GM19193 (cell line): ENCODE measurements around the gene ETNK1.

ENCODE experiments used
- POLR2A ChIP-seq: IDR thresholded peaks from 4 replicates; pipeline ENCODE4 v1.6.1; 2011; ENCODE audit not compliant: insufficient read depth, insufficient read length; ENCODE audit errors: extremely low read depth

Gene ETNK1

DNA sequence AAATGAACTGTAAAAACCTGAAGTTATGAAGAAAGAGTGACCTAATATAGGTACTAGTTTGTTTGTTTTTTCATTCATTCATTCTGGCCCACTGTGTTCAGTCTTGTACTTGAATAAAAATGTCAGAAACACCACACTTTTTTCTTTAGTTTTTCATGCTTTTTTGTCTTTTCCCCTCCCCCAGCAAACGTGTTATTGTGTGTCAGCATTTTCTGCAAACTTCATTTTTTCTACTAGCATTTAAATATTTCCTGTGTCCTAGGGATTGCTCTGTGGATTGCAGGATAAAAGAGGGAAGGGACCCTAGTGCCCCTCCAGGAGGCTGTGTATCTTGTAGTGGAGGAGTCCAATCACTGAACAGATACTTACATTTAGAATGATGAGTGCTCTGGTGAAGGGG lies 42.2 kb downstream of the ETNK1 start:
- no peak for TF ChIP-seq POLR2A

DNA sequence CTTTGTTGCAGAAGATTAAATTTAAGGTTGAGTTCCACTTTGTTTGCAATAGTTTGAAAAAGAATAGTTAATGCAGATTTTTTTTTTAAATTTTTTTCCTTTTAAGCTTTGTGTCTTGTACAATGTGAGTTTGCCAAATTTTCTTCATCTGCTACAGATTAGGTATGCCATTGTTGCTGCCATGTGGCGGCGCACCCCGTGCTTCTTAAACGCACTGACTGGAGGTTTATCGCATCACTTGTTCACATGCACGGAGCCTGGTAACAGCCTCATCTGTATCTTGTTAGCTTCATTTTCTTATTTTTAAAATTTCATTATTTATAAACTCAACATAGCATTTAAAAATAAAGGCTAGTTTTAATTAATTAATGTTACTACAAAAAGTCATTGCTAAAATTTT lies 43.5 kb downstream of the ETNK1 start:
- TF ChIP-seq POLR2A = no peak

GRCh38 chr12:22670762-22671161 lies 45.8 kb downstream of the ETNK1 start:
- no peak for TF ChIP-seq POLR2A

- no peak for TF ChIP-seq POLR2A
These were observed 48.0 kb downstream of the ETNK1 start for GRCh38 chr12:22672951-22673350.

- no peak for TF ChIP-seq POLR2A
These were observed 53.0 kb downstream of the ETNK1 start for GRCh38 chr12:22677781-22678574.

GRCh38 chr12:22682663-22683062 lies 57.7 kb downstream of the ETNK1 start:
- TF ChIP-seq POLR2A = no peak

DNA sequence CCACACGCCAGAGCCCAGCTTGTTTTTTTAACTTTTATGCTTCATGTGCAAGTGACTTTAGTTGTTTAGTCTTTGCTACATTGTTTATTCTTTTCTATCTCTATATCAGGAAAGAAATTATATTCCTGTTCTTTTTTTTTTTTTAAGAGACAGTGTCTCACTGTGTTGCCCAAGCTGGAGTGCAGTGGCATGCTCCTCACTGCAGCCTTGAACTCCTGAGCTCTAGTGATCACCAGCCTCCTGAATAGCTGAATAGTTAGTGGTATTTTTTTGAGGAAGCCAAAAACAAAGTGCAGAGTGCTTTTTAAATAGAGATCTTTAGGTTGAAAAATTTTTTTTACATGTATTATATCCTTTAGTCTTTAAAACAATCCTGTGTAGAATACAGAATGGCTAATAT lies 58.2 kb downstream of the ETNK1 start:
- no peak for TF ChIP-seq POLR2A

DNA sequence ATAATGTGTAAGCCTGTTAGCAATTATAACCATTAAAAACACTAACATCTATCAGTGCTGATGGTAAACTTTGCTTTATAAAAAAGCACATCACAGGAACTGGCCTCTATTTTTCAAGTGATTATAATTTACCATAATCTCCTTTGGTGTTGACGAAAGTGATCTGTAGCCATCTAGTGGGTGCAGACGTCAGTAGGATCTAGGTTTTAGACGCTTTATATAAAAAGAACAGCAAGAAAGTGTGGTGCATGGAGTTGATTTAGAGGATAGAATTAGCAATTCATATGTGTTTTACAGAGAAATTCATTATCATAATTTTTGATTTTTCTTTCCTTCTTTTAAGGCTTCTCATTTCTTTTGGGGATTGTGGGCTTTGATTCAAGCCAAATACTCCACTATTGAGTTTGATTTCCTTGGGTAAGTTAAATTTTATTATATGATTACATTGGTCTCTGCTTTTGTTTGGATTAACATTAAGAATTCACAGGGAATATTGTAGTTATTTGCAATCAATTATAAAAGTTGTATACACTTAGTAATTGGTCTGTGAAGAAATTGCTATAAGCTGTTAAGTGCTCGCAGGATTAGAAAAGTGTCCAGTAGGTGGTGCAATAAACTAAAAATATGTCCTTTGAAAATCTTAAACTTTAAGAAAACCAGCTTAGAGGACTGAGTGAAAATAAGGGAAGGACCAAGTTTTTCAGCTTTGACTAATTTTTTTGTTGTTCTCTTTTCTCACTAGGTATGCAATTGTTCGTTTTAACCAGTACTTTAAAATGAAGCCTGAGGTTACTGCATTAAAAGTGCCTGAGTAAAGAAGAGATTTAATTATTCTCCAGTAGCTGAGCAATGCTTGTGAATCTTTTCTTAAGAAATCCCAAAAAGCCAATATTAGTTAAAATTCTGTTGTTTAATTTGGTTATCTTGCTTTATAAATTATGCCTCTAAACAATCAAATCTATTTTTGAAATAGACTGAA lies 59.5 kb downstream of the ETNK1 start:
- TF ChIP-seq POLR2A = no peak

- no peak for TF ChIP-seq POLR2A
These were observed 61.2 kb downstream of the ETNK1 start for GRCh38 chr12:22686193-22686592.

GRCh38 chr12:22687361-22688076 lies 62.5 kb downstream of the ETNK1 start:
- TF ChIP-seq POLR2A = no peak

GRCh38 chr12:22689876-22690275 lies 64.9 kb downstream of the ETNK1 start:
- no peak for TF ChIP-seq POLR2A

DNA sequence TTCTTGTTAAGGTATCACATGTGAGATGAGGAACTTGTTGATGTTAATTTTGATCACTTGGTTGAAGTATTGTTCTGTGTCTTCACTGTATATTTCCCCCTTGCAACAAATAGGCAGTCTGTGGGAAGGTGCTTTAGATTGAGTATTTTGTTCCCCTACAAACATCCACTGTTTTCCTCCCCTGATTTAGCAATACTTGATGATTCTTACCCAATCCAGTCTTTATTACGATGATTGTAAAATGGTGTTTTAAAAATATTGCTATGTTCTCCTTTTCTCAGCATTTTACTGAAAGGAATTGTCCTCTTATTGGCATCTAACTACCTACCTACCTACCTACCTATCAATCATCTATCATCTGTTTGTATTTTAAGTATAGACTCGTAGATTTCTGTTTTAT lies 66.3 kb downstream of the ETNK1 start:
- TF ChIP-seq POLR2A = no peak

GRCh38 chr12:22692964-22693555 lies 68.1 kb downstream of the ETNK1 start:
- no peak for TF ChIP-seq POLR2A

- TF ChIP-seq POLR2A = no peak
These were observed 73.6 kb downstream of the ETNK1 start for GRCh38 chr12:22698576-22698975.

- TF ChIP-seq POLR2A = no peak
These were observed 75.1 kb downstream of the ETNK1 start for GRCh38 chr12:22700106-22700505.

DNA sequence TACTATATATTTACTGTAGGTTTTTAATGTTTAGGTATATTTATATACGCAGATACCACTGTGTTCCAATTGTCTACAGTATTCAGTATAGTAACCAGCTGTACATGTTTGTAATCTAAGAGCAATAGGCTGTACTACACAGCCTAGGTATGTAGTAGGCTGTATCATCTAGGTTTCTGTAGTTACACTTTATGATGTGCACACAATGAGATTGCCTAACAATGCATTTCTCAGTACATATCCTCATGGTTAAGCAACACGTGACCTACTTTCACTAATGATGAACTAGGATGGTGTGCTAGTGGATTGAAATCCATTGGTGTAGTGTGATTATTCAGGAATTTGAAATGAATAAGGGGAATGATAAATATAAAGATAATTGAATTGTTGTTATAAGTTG lies 77.7 kb downstream of the ETNK1 start:
- TF ChIP-seq POLR2A = no peak

DNA sequence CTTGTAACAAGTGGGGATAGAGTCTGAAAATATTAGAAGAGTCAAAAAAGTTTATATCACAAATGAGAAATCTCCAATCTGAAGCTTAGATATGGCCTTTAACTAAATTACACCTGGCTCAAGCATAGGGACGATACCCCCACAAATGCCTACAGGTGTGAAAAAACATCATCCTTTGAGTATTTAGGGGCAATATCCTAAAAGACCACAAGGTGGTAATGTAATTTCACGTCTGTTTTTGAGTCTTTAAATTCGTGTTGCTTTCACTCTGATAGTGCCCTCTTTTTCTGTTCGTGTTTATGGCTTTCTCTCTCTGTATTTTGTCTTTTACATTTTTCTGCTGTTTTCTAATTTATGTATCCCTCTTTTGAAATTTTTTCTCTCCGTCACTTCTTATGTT lies 84.3 kb downstream of the ETNK1 start:
- TF ChIP-seq POLR2A = no peak
